HG03039 (cell line): ENCODE data around the gene RPE65.
A peak's percentile ranks its signal among the peaks of the same experiment; 100 is the strongest.
"Not testable (repeated sequence)": the region's sequence is repeated elsewhere in the genome, so short reads cannot be mapped to it uniquely, and the experiment has no call there.

Experiments used
- ATAC-seq: cut with Tn5 transposase; IDR thresholded peaks from one replicate; pipeline ENCODE4 v1.9.1; 2021; ENCODE audit warnings: mild to moderate bottlenecking, moderate library complexity; ENCODE audit not compliant: unreplicated experiment

The RPE65 gene

DNA sequence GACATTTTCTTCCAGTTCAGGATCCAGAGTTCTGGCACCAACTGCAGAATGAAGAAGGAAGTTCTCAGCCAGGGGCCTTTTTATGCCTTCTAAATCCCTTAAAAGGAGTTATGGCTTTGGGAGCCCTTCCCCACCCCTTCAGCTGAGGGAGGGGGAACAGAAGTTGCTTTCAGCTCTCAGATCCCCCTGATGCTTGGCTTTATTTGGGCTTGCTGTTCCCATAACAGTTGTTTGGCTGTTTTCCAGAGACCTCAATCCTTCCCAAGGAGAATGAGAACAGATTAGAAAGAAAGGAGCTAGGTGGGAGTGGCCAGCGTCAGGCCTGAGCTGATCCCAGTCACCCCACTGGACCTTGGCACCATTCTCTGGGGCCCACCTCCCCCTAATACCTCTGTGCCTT lies at the start of gene RPE65:
Gene RPE65, minus strand, starts transcription at position 54 of the 400 bp plus-strand sequence. Its CDS starts 49 bp downstream, at position 5.
- no peak for ATAC-seq

DNA sequence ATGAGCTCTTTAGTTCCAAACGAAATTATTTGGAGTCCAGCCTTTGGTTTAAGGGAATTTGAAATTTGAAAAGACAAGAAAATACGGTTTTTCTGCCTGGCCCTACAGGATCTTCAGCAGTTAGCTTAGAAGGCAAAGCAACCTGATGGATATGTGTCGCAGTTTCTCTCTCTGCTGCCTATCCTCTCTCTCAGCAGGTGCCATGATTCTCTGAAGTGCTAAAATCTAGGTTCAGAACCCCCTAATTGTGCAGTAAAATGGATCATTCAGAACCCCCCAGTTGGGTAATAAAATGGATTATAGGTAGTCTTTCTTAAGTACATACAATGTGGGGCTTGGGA lies 47.6 kb upstream of the RPE65 start:
- peak; percentile 6 for ATAC-seq

DNA sequence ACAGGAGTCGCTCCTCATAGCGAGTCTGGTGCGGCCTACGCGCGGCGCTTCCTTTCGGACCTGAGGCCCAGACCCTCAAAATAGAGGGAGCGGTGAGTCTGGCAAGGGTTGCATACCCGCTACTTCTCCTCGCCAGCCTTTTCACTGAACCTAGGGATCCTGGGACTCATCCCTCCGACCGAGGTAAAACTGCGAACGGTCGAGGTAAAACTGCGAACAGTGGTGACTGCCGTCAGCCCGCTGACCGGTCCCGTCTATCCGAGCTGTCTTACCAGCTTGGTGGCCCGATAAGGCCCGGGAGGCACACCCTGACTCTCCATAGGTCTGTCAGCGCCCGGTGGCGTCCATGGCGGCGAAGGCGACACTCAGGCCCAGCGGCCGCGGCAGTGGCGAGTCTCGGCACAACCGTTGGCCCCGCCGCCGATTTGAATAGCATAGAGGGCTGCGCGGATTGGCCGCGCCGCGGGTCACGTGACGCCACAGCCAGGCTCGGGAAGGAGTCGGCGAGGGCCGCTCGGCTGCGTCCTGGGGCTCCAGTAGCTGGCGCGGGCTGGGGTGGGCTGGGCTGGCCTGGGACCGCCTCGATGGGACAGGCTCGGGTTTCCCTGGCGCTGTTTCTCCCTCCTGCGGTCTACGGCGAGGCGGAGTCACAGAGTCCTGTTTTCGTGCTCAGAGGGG lies 47.1 kb upstream of the RPE65 start, which contains the start of gene DEPDC1:
Gene DEPDC1, minus strand, starts transcription at position 403 of the 678 bp plus-strand sequence. Its CDS starts 83 bp downstream, at position 320.
- ATAC-seq = peak; percentile 98

DNA sequence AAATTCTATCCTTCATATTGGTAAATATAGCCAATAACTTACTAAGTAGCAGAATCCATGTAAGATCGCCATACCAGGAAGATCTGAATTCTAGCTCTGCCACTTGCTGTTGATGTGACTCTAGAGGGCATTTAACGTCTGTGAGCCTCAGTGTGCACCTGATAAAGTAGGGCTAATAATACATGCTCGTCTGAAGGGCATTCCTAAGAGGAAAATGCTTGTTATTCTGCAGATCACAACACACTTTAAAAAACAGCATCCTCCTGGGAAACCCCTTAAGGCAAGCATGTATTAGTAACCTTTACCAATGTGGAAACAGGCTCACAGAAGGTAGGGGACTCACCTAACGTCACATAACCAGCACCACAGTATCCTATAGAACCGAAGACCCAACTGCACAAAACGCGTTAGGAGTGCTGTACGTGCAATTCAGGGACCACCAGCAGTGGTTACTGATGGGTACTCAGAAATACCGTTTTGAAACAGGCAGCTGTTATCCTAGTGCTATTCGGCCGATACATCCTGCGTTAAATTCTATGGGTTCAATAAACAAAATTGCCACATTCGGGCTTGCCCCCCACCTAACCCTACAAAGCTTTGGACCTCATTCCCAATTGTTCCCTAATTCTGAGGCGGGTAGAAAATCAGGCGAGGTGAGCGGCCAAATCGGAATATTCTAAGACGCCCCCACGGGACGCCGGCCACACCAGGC lies 46.4 kb upstream of the RPE65 start:
- ATAC-seq = no peak

DNA sequence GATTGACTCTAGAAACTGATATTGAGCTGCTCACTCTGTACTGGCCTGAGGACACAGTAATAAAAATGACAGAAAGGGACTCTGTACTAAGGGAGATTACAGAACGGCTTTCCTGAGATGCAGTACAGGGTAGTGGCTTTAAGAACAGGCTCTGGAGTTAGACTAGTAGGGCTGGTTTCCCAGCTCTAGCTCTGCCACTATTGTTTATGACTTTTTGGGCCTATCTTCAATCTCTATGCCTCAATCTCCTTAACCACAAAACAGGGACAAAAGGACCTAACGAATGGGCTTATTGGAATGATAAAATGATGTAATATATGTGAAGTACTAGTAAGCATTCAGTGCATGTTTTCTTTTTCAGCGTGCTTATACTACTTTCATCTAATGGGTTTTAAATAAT lies 45.8 kb upstream of the RPE65 start:
- no peak for ATAC-seq

DNA sequence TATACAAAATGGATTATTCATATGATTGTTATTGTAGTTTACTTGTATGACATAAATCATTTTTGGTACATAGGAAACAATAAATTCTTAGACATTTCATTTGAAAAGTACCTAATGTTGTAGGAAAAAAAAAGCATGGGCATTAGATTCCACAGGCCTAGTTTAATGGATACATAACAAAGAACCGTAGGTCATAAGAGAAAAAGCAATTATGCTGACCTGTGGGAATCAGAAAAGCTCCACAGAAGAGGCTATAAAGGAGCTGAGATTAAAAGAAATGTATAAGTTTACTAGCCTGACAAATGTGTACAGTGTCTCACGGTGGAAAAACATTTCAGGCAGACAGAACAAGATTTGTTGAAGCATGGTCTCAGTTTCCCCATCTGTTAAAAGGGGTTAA lies 43.4 kb upstream of the RPE65 start:
- ATAC-seq = no peak

DNA sequence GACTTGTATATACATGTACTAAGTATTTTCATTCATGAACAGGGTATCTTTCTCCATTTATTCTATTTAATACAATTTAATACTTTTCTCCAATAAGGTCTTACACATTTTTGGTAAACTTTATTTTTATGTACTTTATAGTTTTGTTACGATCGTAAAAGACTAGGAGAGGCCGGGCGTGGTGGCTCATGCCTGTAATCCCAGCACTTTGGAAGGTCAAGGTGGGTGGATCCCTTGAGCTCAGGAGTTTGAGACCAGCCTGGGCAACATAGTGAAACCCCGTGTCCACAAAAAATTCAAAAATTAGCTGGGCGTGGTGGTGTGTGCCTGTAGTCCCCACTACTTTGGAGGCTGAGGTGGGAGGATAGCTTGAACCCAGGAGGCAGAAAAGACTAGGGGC lies 42.5 kb upstream of the RPE65 start:
- not testable (repeated sequence) for ATAC-seq

DNA sequence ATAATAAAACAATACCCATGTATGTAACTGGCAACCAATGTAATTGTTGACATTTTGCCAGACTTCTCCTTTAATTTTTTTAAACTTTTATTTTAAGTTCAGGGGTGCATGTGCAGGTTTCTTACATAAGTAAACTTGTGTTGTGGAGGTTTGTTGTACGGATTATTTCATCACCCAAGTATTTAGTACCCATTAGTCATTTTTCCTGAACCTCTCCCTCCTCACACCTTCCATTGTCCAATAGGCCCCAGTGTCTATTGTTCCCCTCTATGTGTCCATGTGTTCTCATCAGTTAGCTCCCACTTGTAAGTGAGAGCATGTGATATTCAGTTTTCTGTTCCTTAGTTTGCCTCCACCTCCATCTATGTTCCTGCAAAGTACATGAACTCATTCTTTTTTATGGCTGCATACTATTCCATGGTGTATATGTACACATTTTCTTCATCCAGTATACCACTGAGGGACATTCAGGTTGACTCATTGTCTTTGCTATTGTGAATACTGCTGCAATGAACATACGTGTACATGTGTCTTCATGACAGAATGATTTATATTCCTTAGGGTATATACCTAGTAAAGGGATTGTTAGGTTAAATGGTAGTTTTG lies 40.4 kb upstream of the RPE65 start:
- no peak for ATAC-seq

DNA sequence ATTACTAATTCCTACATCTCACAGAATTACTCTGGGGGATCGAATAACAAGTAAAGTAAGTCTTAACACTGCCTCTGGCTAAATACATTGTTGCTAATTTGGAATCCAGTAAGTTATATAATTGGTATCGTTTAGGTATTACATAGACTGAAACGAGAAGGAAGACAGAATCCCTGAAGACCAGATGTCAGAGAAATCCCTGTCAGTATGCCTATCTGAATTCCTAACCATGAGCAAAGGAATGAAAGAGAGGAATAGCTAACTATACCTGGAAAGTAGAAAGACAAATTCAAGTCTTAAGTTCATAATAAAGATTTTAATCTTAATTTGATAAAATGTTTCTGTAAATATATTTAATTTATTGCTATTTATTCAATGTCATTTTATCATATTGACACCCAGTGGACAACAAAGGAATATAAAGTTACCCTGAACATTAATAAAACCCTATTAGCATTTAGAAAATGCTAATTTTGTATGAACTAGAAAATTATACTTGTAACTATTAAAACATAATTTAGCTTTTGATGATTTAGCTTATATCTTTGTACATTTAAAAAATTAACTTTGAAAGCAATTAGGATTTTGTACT lies 35.8 kb upstream of the RPE65 start:
- ATAC-seq = no peak

DNA sequence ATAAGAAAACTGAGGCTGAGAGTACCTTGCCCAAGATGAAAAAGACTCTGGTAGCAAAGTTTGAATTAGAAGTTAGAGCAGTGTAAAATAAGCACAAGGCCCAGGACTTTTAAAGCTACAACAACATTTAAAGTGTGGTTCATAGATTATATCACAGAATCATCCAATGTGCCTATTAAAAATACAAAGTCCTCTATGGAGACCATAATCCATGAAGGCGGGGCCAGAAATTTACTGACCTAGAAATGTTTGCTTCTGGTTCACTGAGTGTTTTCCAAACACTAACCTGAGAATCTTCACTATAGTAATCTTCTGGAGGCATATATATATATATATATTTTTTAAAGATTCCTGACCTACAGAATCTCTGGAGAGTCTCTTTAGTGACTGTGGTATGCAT lies 34.9 kb upstream of the RPE65 start:
- ATAC-seq = no peak

DNA sequence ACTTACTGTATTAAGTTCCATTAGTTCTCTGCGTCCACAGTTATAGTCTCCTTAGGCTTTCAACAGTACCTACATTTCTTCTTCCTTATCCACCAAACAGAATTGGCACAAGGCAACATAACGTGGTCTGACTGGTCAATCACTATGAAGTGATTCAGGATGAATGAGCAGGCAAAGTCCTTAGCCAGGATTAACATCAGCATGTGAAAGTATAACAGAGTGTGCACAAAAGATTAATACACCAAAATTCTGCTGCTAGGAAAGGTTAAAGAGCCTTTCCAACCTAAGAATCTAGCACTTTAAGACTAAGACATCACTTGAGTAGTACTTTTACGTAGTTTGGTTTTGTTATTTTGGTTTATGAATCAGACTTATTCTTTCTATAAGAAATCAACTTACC lies 31.3 kb upstream of the RPE65 start:
- no peak for ATAC-seq

DNA sequence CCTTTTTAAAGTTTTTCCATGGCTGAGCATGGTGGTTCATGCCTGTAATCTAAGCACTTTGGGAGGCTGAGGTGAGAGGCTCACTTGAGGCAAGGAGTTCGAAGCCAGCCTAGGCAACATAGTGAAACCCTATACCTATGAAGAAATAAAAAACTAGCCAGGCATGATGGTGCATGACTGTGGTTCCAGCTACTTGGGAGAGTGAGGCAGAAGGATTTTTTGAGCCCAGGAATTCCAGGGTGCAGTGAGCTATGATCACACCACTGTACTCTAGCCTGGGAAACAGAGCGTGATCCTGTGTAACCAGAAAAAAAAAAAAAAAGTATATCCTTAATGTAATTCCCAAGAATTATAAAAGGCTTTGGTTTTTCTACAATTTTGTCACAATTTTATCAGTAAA lies 29.7 kb upstream of the RPE65 start:
- no peak for ATAC-seq

DNA sequence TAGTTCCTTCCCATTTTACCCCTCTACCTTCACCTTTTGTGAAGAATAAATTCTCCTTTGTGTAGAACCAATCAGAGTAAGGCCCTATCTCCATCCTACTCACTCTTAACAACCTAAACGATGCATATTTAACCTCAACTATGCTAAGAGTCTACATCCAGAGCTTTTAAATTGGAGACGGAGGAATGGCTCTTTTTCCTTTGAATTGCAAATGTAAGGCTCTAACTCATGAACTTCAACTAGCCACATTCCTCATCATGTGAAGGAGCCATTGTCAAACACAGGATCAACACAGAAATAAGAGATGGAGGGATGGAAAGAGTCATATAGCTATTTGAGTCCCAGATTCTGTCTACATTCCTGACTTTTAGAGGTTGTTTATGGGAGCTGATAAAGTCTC lies 28.9 kb upstream of the RPE65 start:
- no peak for ATAC-seq

DNA sequence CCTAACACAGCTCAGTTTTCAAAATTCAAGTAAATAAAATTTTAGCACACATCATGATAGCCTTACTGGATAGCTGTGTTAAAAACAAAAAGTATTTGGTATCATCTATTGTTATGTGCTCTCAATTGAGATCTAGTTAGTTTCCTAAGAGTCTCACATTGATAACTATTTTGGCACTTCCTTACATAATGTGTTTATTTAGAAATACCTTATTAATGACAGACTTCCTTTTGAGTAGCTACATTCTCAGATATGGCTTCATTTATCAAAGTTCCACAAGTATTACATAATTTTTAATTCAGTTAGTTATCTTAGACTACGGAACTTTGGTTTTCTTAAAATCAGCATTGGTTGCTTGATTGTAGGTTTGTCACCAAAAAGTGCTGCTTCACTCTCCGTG lies 26.9 kb upstream of the RPE65 start:
- not testable (repeated sequence) for ATAC-seq

DNA sequence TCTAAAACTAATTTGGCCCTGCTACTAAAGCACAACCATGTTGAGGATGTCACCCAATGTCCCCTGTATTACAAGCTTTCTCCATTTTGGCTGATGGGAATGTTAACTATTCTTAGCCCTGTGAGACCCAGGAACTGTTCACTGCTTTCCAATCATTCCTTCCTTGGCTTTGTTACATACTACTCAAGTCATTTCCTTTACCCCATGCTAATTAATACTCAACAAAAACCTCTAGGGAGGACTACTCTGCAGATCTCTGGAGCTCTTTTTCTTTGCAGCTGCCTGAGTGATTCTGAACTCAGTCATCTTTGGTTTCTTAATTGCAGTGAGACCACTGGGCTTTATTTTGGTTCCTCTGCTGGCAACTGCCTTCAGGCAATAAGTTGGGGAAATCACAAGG lies 23.3 kb upstream of the RPE65 start:
- ATAC-seq = no peak

DNA sequence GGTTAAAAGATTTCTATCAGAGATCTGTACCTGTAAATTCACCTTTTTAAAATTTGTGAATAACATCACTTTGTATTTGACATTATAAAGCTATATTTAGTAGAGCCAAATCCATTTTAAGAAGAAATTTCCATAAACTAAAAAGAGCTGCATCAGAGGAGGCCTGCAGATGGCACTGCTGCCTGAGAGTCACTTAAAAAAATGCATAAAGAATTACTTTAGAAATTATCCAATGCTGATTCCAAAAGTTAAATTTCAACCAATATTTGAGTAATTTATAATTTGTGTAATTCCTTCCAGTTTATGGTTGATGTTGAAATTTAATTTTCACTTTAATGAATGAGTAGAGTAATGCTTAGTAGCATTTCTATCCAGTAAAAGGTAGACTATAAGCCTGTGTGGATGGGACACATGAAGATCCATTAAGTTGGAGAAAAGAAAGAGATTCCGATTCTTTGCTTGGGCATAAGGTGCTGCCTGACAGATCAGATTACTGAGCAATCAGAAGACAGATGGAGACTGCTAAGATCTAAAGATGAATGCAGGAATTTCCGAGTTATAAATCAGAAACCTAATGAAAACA lies 20.7 kb upstream of the RPE65 start:
- no peak for ATAC-seq

DNA sequence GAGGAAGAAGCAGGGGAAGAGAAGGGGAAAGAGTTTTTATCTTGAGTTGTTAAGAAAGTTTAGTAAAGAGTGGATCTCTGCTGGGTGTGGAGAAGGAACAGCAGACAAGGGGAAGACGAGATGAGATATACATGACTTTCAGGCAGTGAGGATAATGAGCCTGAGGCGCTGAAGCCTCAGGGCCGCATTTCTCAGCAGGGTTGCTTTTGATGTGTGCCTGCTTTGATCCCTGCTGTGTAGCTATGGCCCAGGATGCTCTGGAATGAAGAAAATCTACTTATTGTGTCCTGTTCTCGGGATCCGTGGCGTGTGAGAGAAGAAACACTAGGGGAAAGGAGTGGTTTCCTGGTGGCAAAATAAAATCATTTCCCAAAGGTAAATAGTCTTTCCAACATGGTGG lies 15.1 kb upstream of the RPE65 start:
- no peak for ATAC-seq

DNA sequence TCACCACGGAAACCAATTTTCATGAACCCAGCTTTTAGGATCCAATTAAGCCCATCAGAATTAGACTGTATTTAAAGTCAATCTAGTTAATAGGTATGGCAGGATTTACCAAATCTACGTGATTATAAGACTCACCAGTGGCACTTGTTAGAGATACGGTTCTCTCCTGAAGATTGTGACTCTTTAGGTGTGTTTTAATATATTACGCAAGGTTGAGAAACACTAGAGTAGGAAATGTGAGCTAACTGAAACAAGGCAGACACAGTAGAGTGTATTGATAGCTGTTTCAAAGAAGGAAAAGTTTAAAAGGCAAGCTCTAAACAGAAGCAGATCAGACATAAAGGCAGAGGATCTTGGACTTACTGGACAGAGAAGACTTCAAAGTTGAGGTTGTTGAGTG lies 11.2 kb upstream of the RPE65 start:
- ATAC-seq = no peak

DNA sequence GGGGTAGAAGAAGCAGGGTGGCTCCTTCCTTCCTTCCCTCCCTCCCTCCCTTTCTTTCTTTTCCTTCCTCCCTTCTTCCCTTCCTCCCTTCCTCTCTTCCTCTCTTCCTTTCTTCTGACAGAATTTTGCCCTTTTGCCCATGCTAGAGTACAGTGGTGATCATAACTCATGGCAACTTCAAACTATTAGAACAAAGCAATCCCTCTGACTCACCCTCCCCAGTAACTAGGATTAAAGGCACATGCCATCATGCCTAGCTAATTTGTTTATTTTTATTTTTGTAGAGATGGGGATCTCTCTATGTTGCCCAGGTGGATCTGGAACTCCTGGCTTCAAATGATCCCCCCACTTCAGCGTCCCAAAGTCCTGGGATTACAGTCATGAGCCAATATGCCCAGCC lies 10.0 kb upstream of the RPE65 start:
- ATAC-seq = no peak

DNA sequence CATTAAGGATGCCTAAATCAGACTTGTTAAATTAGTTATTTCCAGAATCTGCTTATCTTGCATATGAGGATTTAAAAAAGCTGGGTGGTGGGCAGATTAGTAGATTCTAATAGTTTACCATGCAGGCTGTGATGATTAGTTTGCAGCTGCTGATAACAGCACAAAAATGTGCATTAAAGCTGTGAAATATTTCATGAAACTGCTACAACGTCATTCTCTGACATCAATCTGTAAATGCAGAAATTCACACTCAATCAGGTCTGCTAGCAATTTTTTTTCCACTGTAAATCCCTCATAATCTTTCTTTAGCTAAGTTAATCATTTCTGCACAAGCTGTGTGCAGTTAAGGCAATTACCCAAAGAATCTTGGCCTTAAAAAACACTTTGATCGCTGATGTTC lies 9.3 kb upstream of the RPE65 start:
- no peak for ATAC-seq

DNA sequence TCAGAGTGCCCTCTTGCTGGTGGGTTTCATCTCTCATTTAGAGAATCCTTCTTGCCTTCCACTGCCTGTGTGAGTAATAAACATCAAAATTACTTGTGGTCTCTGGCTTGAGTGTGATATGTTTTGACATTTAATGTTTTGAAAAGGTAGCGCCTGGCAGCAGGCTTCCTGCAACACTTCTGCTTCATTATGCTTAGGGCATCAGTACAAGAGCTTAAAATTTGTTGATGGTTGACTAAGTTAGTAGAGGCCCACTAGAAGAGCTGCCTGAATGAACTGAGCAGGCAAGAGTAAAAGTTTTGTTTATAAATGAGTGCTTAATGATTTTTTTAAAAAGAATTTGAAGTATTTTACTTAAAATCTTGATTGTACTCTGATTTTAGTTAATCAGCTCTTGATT lies 6.4 kb upstream of the RPE65 start:
- no peak for ATAC-seq

DNA sequence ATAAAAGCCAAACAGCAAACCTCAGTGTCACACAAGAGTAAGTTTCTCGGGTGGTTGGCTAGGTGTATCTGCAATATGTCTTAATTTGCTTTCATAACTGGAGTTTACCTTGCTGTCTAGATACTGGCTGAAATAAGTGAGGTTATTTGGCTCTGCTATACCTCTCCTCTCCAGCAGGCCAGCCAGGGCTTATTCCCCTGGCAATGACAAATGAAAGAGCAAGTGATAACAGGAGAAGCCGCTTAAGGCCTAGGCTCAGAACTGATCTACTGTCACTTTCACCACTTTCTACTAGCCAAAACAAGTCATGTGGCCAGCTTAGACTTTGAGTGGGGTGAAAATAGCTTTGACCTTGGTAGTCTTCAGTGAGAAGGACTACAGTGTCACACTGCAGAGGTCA lies 4.8 kb upstream of the RPE65 start:
- ATAC-seq = no peak
